Keratinocyte (primary cell): Measurements from ENCODE around the gene ITGA6. TPM values are rescaled to one million over a fixed set of nuclear protein-coding genes. Genes with fewer than 3 reads are reported as not detected.
A peak's percentile ranks its signal among the peaks of the same experiment; 100 is the strongest.

Experiments
- DNase-seq: peaks from one replicate; pipeline ENCODE4 v3.0.0-alpha.2; 2011; ENCODE audit warnings: low read depth, missing footprints, low spot score
- FAIRE-seq: peaks from 2 replicates; lab custom pipeline; 2011; peaks lifted over from hg19 to GRCh38; lab: Jason Lieb, UNC
- H2AFZ ChIP-seq: 2 replicates; pipeline ENCODE4 v1.6.0; 2012; ENCODE audit warnings: low read length, control low read depth, inconsistent platforms; ENCODE audit not compliant: control insufficient read depth
- H3K27ac ChIP-seq: 2 replicates; pipeline ENCODE4 v1.5.1; 2011; ENCODE audit warnings: low read length; ENCODE audit not compliant: control insufficient read depth, insufficient read depth
- H3K27me3 ChIP-seq: 3 replicates; pipeline ENCODE4 v1.6.0; 2011; ENCODE audit warnings: low read length; ENCODE audit not compliant: control insufficient read depth, insufficient read depth; ENCODE audit errors: extremely low read depth
- H3K36me3 ChIP-seq, 2 experiments: 2 replicates in 1 of 2; 3 replicates in 1 of 2; pipeline ENCODE4 v1.5.1; 2011; ENCODE audit warnings: low read length in 2 of 2, mild to moderate bottlenecking in 1 of 2; ENCODE audit not compliant: control insufficient read depth in 2 of 2, insufficient read depth in 2 of 2; ENCODE audit errors: extremely low read depth in 1 of 2
- H3K4me1 ChIP-seq: 3 replicates; pipeline ENCODE4 v1.5.1; 2011; ENCODE audit warnings: low read length; ENCODE audit not compliant: control insufficient read depth, insufficient read depth; ENCODE audit errors: extremely low read depth
- H3K4me2 ChIP-seq: 3 replicates; pipeline ENCODE4 v1.6.0; 2011; ENCODE audit warnings: low read depth, low read length; ENCODE audit not compliant: control insufficient read depth, insufficient read depth; ENCODE audit errors: extremely low read depth
- H3K4me3 ChIP-seq, 3 experiments: fragments of 200-600 bp in 1 of 3; sonication (generic) in 1 of 3; 2 replicates in 2 of 3; 3 replicates in 1 of 3; pipeline ENCODE4 v1.5.1; 2011 to 2016; ENCODE audit warnings: low read length in 3 of 3, mild to moderate bottlenecking in 3 of 3, control low read depth in 2 of 3, inconsistent platforms in 1 of 3, low read depth in 1 of 3, mixed read lengths in 1 of 3, mixed run types in 1 of 3, moderate library complexity in 1 of 3; ENCODE audit not compliant: control insufficient read depth in 2 of 3, insufficient read depth in 2 of 3; ENCODE audit errors: extremely low read depth in 1 of 3
- H3K79me2 ChIP-seq: 2 replicates; pipeline ENCODE4 v1.6.0; 2012; ENCODE audit warnings: low read length; ENCODE audit not compliant: control insufficient read depth, insufficient read depth
- H3K9ac ChIP-seq: 3 replicates; pipeline ENCODE4 v1.6.0; 2011; ENCODE audit warnings: low read length; ENCODE audit not compliant: control insufficient read depth, insufficient read depth; ENCODE audit errors: extremely low read depth
- H3K9me1 ChIP-seq: 3 replicates; pipeline ENCODE4 v1.6.0; 2011; ENCODE audit warnings: low read length; ENCODE audit not compliant: control insufficient read depth, insufficient read depth; ENCODE audit errors: extremely low read depth
- H3K9me3 ChIP-seq: 2 replicates; pipeline ENCODE4 v1.5.1; 2012; ENCODE audit warnings: low read depth, low read length; ENCODE audit not compliant: control insufficient read depth
- H4K20me1 ChIP-seq: 3 replicates; pipeline ENCODE4 v1.6.0; 2011; ENCODE audit warnings: low read length; ENCODE audit not compliant: control insufficient read depth, insufficient read depth; ENCODE audit errors: extremely low read depth
- EZH2 ChIP-seq: IDR thresholded peaks from one replicate; pipeline ENCODE4 v1.6.1; 2012; ENCODE audit warnings: inconsistent platforms, mild to moderate bottlenecking, low read length, moderate library complexity
- dilution Hi-C: fragments of 300-500 bp; cut with MboI; formaldehyde crosslinking; loops from one replicate; pipeline ENCODE4 v1.7.0; 2020; ENCODE audit warnings: low sequenced_read_pairs; ENCODE audit not compliant: extremely low pct_ligation_motif_present
- polyA plus RNA-seq, 5 experiments: library from polyadenylated mRNA; depleted of rRNA in 3 of 5; stranded (reverse) in 3 of 5; stranded (forward) in 1 of 5; unstranded in 1 of 5; fragments of >200 nt; gene quantifications; 1 replicate in 1 of 5; 2 replicates in 3 of 5; 3 replicates in 1 of 5; pipeline versions ENCODE4 v1.2.1 to v1.2.3, GENCODE V29; 2011 to 2012; ENCODE audit warnings: missing spikeins in 2 of 5, low read depth in 1 of 5, low replicate concordance in 1 of 5
- TF ChIP-seq, protein P1 (sequence below), 3 experiments: IDR thresholded peaks in 1 of 3; conservative IDR thresholded peaks in 1 of 3; optimal IDR thresholded peaks in 1 of 3; 2 replicates in 2 of 3; 3 replicates in 1 of 3; pipeline versions ENCODE3 to v1.5.1; 2011; ENCODE audit warnings: low read length in 3 of 3, mild to moderate bottlenecking in 3 of 3, moderate library complexity in 2 of 3, control low read depth in 1 of 3, inconsistent platforms in 1 of 3; ENCODE audit not compliant: insufficient read depth in 2 of 3; ENCODE audit errors: extremely low read depth in 1 of 3

The ITGA6 gene
- polyA plus RNA-seq, 1 donor (not counting 4 experiments of a cell fraction or from before 2014, with no cell fraction given), result 441 TPM

DNA sequence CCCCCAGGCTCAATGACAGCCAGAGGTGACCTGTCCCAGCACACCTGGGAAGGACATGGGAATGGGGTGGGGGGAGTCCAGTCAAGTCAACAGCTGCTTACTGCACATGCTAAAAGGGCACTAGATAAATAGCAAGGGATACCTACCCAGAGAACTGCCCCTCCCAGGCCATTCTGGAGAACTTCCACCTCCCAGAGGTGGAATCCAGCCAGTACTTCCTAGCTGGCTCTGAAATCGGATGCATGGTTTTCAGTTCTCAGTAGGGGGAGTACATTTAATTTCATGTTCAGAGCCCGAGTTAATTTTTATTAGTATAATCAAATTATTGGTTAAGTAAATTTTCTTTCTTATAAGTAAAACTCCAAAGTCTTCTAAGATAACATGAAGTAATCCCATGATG, 28.9 kb upstream of the ITGA6 start:
- no peak for DNase-seq

DNA sequence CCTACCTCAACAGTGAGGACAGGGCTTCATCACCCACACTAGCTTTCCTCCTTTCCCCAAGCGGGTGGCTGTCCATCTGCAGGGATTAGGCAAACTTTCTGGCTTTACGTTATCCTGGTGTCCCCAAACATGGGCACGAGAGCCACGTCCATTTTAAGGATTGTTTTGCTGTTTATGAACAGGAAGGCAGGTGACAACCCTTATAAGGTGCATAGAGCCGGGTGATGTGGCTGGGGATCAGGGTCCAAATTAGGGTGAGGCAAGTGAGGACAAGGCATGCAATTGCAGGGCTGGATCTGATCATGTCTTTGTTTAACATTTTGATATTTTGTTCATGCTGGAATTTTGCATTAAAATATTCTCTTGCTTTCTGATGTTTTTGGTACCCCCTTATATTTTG, 27.6 kb upstream of the ITGA6 start:
- no peaks in the 10 kb centered on the region for H3K27me3 ChIP-seq
- no peak overlapping the region for H3K27ac ChIP-seq
- no peak for FAIRE-seq
- no peak for DNase-seq
- dilution Hi-C loops, result no loop called here
- H3K4me3 ChIP-seq, result no peak overlapping the region
- no peaks in the 10 kb centered on the region for H4K20me1 ChIP-seq
- TF ChIP-seq, protein P1, sequence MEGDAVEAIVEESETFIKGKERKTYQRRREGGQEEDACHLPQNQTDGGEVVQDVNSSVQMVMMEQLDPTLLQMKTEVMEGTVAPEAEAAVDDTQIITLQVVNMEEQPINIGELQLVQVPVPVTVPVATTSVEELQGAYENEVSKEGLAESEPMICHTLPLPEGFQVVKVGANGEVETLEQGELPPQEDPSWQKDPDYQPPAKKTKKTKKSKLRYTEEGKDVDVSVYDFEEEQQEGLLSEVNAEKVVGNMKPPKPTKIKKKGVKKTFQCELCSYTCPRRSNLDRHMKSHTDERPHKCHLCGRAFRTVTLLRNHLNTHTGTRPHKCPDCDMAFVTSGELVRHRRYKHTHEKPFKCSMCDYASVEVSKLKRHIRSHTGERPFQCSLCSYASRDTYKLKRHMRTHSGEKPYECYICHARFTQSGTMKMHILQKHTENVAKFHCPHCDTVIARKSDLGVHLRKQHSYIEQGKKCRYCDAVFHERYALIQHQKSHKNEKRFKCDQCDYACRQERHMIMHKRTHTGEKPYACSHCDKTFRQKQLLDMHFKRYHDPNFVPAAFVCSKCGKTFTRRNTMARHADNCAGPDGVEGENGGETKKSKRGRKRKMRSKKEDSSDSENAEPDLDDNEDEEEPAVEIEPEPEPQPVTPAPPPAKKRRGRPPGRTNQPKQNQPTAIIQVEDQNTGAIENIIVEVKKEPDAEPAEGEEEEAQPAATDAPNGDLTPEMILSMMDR (optimal IDR thresholded peaks at IDR 0.05 in 1 of 3, IDR thresholded peaks at IDR 0.05 in 1 of 3, conservative IDR thresholded peaks at IDR 0.05 in 1 of 3; ENCODE audit: extremely low read depth in 1 of 3, insufficient read depth in 2 of 3, low read length in 3 of 3), result no peak
- no peak for TF ChIP-seq EZH2
- no peaks in the 10 kb centered on the region for H3K9me1 ChIP-seq
- peaks cover 25% of the 10 kb centered on the region for H3K4me1 ChIP-seq
- H3K36me3 ChIP-seq, result no peaks in the 10 kb centered on the region
- no peak overlapping the region for H3K9ac ChIP-seq
- H3K4me2 ChIP-seq, result no peak overlapping the region
- H3K79me2 ChIP-seq, result no peaks in the 10 kb centered on the region
- H2AFZ ChIP-seq, result no peak overlapping the region
- no peaks in the 10 kb centered on the region for H3K9me3 ChIP-seq

More for the DNA sequence above, 28.9 kb upstream of the ITGA6 start:
- FAIRE-seq, result no peak
- H3K4me1 ChIP-seq, result peaks cover 12% of the 10 kb centered on the region
- no peak overlapping the region for H3K27ac ChIP-seq
- no peak overlapping the region for H3K4me3 ChIP-seq
- H3K36me3 ChIP-seq, result no peaks in the 10 kb centered on the region
- no peak overlapping the region for H3K4me2 ChIP-seq
- dilution Hi-C loops, result no loop called here
- H3K9me3 ChIP-seq, result no peaks in the 10 kb centered on the region
- no peaks in the 10 kb centered on the region for H3K9me1 ChIP-seq
- H3K9ac ChIP-seq, result no peak overlapping the region
- H4K20me1 ChIP-seq, result no peaks in the 10 kb centered on the region
- H3K79me2 ChIP-seq, result no peaks in the 10 kb centered on the region
- H3K27me3 ChIP-seq, result no peaks in the 10 kb centered on the region
- TF ChIP-seq EZH2, result no peak
- TF ChIP-seq, protein P1 (optimal IDR thresholded peaks at IDR 0.05 in 1 of 3, IDR thresholded peaks at IDR 0.05 in 1 of 3, conservative IDR thresholded peaks at IDR 0.05 in 1 of 3; ENCODE audit: extremely low read depth in 1 of 3, insufficient read depth in 2 of 3, low read length in 3 of 3), result peak in 1 of 3 experiments; percentile 3
- no peak overlapping the region for H2AFZ ChIP-seq
